ENCODE data around the gene ERFE. TPM values are rescaled to one million over a fixed set of nuclear protein-coding genes. Genes with fewer than 3 reads are reported as not detected.

The ERFE gene
- total RNA-seq, 1 experiment from 2014 or later: 4.5 TPM

GRCh38 chr2:238146884-238147544 lies 11.8 kb upstream of the ERFE start (continued):
- TF ChIP-seq STAT6 (CRISPR knock-in tag; conservative IDR thresholded peaks at IDR 0.05; ENCODE audit: low read depth) (no peak), NFE2L1 (CRISPR knock-in tag; IDR thresholded peaks at IDR 0.05) (no peak), ZNF121 (CRISPR knock-in tag; IDR thresholded peaks at IDR 0.05) (no peak), EMX1 (CRISPR knock-in tag; IDR thresholded peaks at IDR 0.05) (no peak), ZNF416 (CRISPR knock-in tag; IDR thresholded peaks at IDR 0.05) (no peak), E2F5 (CRISPR knock-in tag; IDR thresholded peaks at IDR 0.05) (no peak), CTCF (IDR thresholded peaks at IDR 0.05) (no peak), MAX (CRISPR knock-in tag; IDR thresholded peaks at IDR 0.05) (no peak), ZNF232 (CRISPR knock-in tag; IDR thresholded peaks at IDR 0.05) (no peak), ZNF317 (CRISPR knock-in tag; IDR thresholded peaks at IDR 0.05; ENCODE audit: borderline replicate concordance, low read depth) (no peak)

GRCh38 chr2:238148981-238149380 lies 9.8 kb upstream of the ERFE start:
- H3K27me3 Mint-ChIP-seq (ENCODE audit: low read depth): no peaks in the 10 kb centered on the region
- ChIA-PET POLR2A (no interaction called here), CTCF (interaction anchor here (5.8 kb wide), 1 partner anchor 9 kb away, joined by 36 read pairs; no protein-coding TSS in a partner anchor)
- ATAC-seq (no peak), DNase-seq (ENCODE audit: low spot score) (no peak)
- H3K36me3 Mint-ChIP-seq: no peaks in the 10 kb centered on the region
- H3K9me3 Mint-ChIP-seq: peaks cover 1% of the 10 kb centered on the region
- no peak overlapping the region for H3K4me3 Mint-ChIP-seq
- 0 out of 2 replicates have a peak, but pooled peaks cover 4% of the 10 kb centered on the region for H3K4me1 Mint-ChIP-seq
- no peak overlapping the region for H3K27ac Mint-ChIP-seq
- no peak for TF ChIP-seq NFE2L1 (CRISPR knock-in tag; IDR thresholded peaks at IDR 0.05)
- TF ChIP-seq MYBL2 (CRISPR knock-in tag; IDR thresholded peaks at IDR 0.05): no peak
- no peak for TF ChIP-seq USF1 (CRISPR knock-in tag; IDR thresholded peaks at IDR 0.05)
- TF ChIP-seq PREB (CRISPR knock-in tag; IDR thresholded peaks at IDR 0.05; ENCODE audit: borderline replicate concordance): no peak
- no peak for TF ChIP-seq ERG (CRISPR knock-in tag; IDR thresholded peaks at IDR 0.05)
- no peak for TF ChIP-seq KAT7 (CRISPR knock-in tag; IDR thresholded peaks at IDR 0.05; ENCODE audit: borderline replicate concordance)
- TF ChIP-seq JUN (CRISPR knock-in tag; IDR thresholded peaks at IDR 0.05): no peak
- no peak for TF ChIP-seq ZNF423 (CRISPR knock-in tag; IDR thresholded peaks at IDR 0.05)
- no peak for TF ChIP-seq CTCF (IDR thresholded peaks at IDR 0.05)
- no peak for TF ChIP-seq HMGXB4 (CRISPR knock-in tag; IDR thresholded peaks at IDR 0.05)
- TF ChIP-seq SP1 (CRISPR knock-in tag; conservative IDR thresholded peaks at IDR 0.05): no peak

Data from WTC11 (cell line).